Measurements from ENCODE around the gene SLCO3A1. TPM values are rescaled to one million over a fixed set of nuclear protein-coding genes. Genes with fewer than 3 reads are reported as not detected.

Gene SLCO3A1
- total and polyA plus RNA-seq, 8 donors: 2.4 to 38.8 (median 7.7) TPM

- intact Hi-C loops (cut with DNase I; ENCODE audit: low total_unique reads): loop anchor here (10.0 kb wide), 1 partner anchor 366 kb away; no protein-coding TSS in a partner anchor
- no peak for TF ChIP-seq POLR2AphosphoS5 (IDR thresholded peaks at IDR 0.05)
- TF ChIP-seq EP300 (IDR thresholded peaks at IDR 0.05): no peak
- no peak for TF ChIP-seq CTCF (IDR thresholded peaks at IDR 0.05)
- no peak for TF ChIP-seq POLR2A (IDR thresholded peaks at IDR 0.05)
- Histone ChIP-seq H3K9me3 (no peaks in the 10 kb centered on the region), H3K27ac (no peak overlapping the region), H3K36me3 (no peaks in the 10 kb centered on the region), H3K27me3 (no peaks in the 10 kb centered on the region), H3K4me3 (no peak overlapping the region), H3K4me1 (peaks cover 5 to 51% (median 19%) of the 10 kb centered on the region in 4 donors)
- no peak for DNase-seq
- WGBS, 5 donors: 67 to 79% (median 69%) methylated on average over 12 of the region's 12 CpGs
These were observed 217.6 kb downstream of the SLCO3A1 start for GRCh38 chr15:92071045-92071634.

GRCh38 chr15:92073044-92073785 is 219.7 kb downstream of the SLCO3A1 start:
- DNase-seq: no peak
- peaks cover 5 to 63% (median 19%) of the 10 kb centered on the region in 4 donors for H3K4me1 ChIP-seq
- H3K27me3 ChIP-seq: no peaks in the 10 kb centered on the region
- WGBS, 5 donors: 69 to 84% (median 77%) methylated on average over 9 of the region's 9 CpGs
- H3K36me3 ChIP-seq: no peaks in the 10 kb centered on the region
- no peaks in the 10 kb centered on the region for H3K9me3 ChIP-seq
- H3K4me3 ChIP-seq: no peak overlapping the region
- TF ChIP-seq POLR2AphosphoS5 (IDR thresholded peaks at IDR 0.05) (no peak), EP300 (IDR thresholded peaks at IDR 0.05) (no peak)
- intact Hi-C loops (cut with DNase I; ENCODE audit: low total_unique reads): loop anchor here (10.0 kb wide), 1 partner anchor 368 kb away; no protein-coding TSS in a partner anchor
- no peak overlapping the region for H3K27ac ChIP-seq

- no peak for DNase-seq
- WGBS, 5 donors: 77 to 88% (median 82%) methylated on average over 4 of the region's 4 CpGs
- no peak for TF ChIP-seq CTCF (IDR thresholded peaks at IDR 0.05)
- no peak for TF ChIP-seq POLR2A (IDR thresholded peaks at IDR 0.05)
- no peak for TF ChIP-seq POLR2AphosphoS5 (IDR thresholded peaks at IDR 0.05)
- TF ChIP-seq EP300 (IDR thresholded peaks at IDR 0.05): no peak
- Histone ChIP-seq H3K27me3 (no peaks in the 10 kb centered on the region), H3K4me1 (peaks cover 5 to 60% (median 19%) of the 10 kb centered on the region in 4 donors), H3K27ac (no peak overlapping the region), H3K4me3 (no peak overlapping the region), H3K36me3 (no peaks in the 10 kb centered on the region), H3K9me3 (no peaks in the 10 kb centered on the region)
- intact Hi-C loops (cut with DNase I; ENCODE audit: low total_unique reads): loop anchor here (10.0 kb wide), 1 partner anchor 369 kb away; no protein-coding TSS in a partner anchor
These were observed 220.6 kb downstream of the SLCO3A1 start for GRCh38 chr15:92074101-92074500.

- intact Hi-C loops (cut with DNase I; ENCODE audit: low total_unique reads): loop anchor here (5.0 to 10.0 kb wide), 2 partner anchors 227 to 370 kb away; no protein-coding TSS in a partner anchor
- WGBS, 5 donors: 25 to 47% (median 34%) methylated on average over 4 to 5 of the region's 5 CpGs
- DNase-seq: peak in 1 of 2 donors; percentile 45
These were observed 221.1 kb downstream of the SLCO3A1 start for GRCh38 chr15:92074646-92075045.

More at GRCh38 chr15:92074646-92075045, 221.1 kb downstream of the SLCO3A1 start:
- no peak overlapping the region for H3K27ac ChIP-seq
- H3K9me3 ChIP-seq: no peaks in the 10 kb centered on the region
- TF ChIP-seq POLR2A (IDR thresholded peaks at IDR 0.05) (no peak), EP300 (IDR thresholded peaks at IDR 0.05) (no peak), CTCF (IDR thresholded peaks at IDR 0.05) (no peak), POLR2AphosphoS5 (IDR thresholded peaks at IDR 0.05) (no peak)
- H3K27me3 ChIP-seq: no peaks in the 10 kb centered on the region
- peaks cover 5 to 54% (median 19%) of the 10 kb centered on the region in 4 donors for H3K4me1 ChIP-seq
- H3K4me3 ChIP-seq: no peak overlapping the region
- no peaks in the 10 kb centered on the region for H3K36me3 ChIP-seq
